ENCODE measurements around the gene NCAM1.

NCAM1 gene

GRCh38 chr11:113075586-113076095, 114.4 kb downstream of the NCAM1 start:
- H3K4me3 ChIP-seq (ENCODE audit: low read depth, low read length), result no peak overlapping the region
- peaks cover 2% of the 10 kb centered on the region for H3K27me3 ChIP-seq (ENCODE audit: control insufficient read depth, insufficient read depth, low read length)
- no peaks in the 10 kb centered on the region for H3K9me3 ChIP-seq (ENCODE audit: control insufficient read depth, insufficient read depth, low read length)
- H3K9ac ChIP-seq (ENCODE audit: low read depth, low read length), result no peak overlapping the region
- H3K4me1 ChIP-seq (ENCODE audit: control insufficient read depth, insufficient read depth, low read length), result no peaks in the 10 kb centered on the region
- no peaks in the 10 kb centered on the region for H3K36me3 ChIP-seq (ENCODE audit: control insufficient read depth, insufficient read depth, low read length)

DNA sequence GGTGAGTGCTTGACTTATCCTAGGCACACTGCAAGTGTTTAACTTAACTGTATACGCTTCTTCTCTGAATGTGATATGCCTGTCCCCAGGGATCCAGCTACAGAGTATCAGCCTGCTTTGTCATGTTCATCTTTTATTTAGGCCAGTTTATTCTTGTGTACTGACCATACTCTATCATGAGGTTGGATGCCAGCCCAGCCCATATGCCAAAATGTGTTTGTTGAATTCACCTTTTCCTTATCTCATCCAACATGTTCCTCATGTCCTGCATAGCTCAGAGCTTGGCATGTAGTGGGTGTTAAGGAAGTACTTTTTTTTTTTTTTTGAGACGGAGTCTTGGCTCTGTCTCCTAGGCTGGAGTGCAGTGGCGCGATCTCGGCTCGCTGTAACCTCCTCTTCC, 116.2 kb downstream of the NCAM1 start:
- Histone ChIP-seq H3K9ac (ENCODE audit: low read depth, low read length) (no peak overlapping the region), H3K9me3 (ENCODE audit: control insufficient read depth, insufficient read depth, low read length) (no peaks in the 10 kb centered on the region), H3K4me1 (ENCODE audit: control insufficient read depth, insufficient read depth, low read length) (no peaks in the 10 kb centered on the region), H3K36me3 (ENCODE audit: control insufficient read depth, insufficient read depth, low read length) (no peaks in the 10 kb centered on the region), H3K4me3 (ENCODE audit: low read depth, low read length) (no peak overlapping the region), H3K27me3 (ENCODE audit: control insufficient read depth, insufficient read depth, low read length) (peaks cover 2% of the 10 kb centered on the region)

DNA sequence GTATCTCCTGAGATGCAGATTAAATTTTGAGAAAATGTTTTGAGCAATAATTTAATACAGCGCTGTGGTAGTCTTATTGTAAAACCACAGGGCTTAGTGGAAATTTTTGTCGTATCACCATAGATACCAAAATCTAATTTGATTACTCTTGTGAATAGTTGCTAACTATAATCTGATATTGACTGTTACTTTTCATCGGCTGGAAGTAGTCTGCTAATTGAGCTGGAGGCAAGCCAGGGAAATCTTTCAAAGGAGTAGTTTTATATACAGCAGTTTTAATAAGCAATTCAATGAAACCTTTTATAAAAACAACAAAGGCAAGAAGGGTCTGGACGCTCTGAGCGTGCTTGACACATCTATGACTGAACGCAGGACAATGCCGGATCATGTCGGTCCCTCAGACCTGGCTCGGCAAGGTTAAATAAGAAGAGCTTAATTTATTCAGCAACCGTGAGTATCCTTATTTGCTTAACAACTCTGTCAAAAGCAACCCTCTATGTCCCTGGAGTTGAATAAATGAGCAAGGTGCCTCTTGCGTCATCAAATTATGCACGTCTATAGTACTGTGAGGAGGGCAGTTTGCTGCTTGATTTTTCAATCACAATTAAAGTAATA, 121.2 kb downstream of the NCAM1 start:
- H3K9ac ChIP-seq (ENCODE audit: low read depth, low read length), result no peak overlapping the region
- H3K4me3 ChIP-seq (ENCODE audit: low read depth, low read length), result no peak overlapping the region
- H3K4me1 ChIP-seq (ENCODE audit: control insufficient read depth, insufficient read depth, low read length), result no peaks in the 10 kb centered on the region
- H3K36me3 ChIP-seq (ENCODE audit: control insufficient read depth, insufficient read depth, low read length), result no peaks in the 10 kb centered on the region
- H3K27me3 ChIP-seq (ENCODE audit: control insufficient read depth, insufficient read depth, low read length), result peaks cover 30% of the 10 kb centered on the region
- H3K9me3 ChIP-seq (ENCODE audit: control insufficient read depth, insufficient read depth, low read length), result no peaks in the 10 kb centered on the region

DNA sequence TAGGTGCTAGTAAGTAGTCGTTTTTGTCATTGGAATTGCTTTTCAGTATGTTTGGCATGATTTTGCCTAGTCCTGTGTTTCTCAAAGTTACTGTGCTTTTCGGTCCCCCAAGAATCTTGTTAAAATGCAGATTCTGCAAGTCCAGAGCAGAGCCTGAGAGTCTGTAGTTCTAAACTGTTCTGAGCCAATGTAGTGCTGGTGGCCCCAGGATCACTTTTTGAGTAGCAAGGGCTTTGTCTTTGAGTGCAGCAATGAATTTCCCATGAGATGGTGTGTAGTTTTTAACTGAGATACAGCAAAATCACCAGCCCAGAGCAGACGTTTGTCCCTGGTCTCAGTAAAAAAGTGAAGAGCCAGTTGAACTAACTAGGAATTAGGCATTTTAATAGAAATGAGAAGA, 122.4 kb downstream of the NCAM1 start:
- no peak overlapping the region for H3K9ac ChIP-seq (ENCODE audit: low read depth, low read length)
- H3K27me3 ChIP-seq (ENCODE audit: control insufficient read depth, insufficient read depth, low read length), result peaks cover 30% of the 10 kb centered on the region
- no peak overlapping the region for H3K4me3 ChIP-seq (ENCODE audit: low read depth, low read length)
- H3K9me3 ChIP-seq (ENCODE audit: control insufficient read depth, insufficient read depth, low read length), result no peaks in the 10 kb centered on the region
- no peaks in the 10 kb centered on the region for H3K36me3 ChIP-seq (ENCODE audit: control insufficient read depth, insufficient read depth, low read length)
- peaks cover 3% of the 10 kb centered on the region for H3K4me1 ChIP-seq (ENCODE audit: control insufficient read depth, insufficient read depth, low read length)

GRCh38 chr11:113084297-113084696, 123.1 kb downstream of the NCAM1 start:
- Histone ChIP-seq H3K36me3 (ENCODE audit: control insufficient read depth, insufficient read depth, low read length) (no peaks in the 10 kb centered on the region), H3K9me3 (ENCODE audit: control insufficient read depth, insufficient read depth, low read length) (no peaks in the 10 kb centered on the region), H3K4me1 (ENCODE audit: control insufficient read depth, insufficient read depth, low read length) (peaks cover 3% of the 10 kb centered on the region), H3K9ac (ENCODE audit: low read depth, low read length) (no peak overlapping the region), H3K4me3 (ENCODE audit: low read depth, low read length) (no peak overlapping the region), H3K27me3 (ENCODE audit: control insufficient read depth, insufficient read depth, low read length) (peaks cover 32% of the 10 kb centered on the region)

GRCh38 chr11:113085446-113085845, 124.2 kb downstream of the NCAM1 start:
- peaks cover 3% of the 10 kb centered on the region for H3K4me1 ChIP-seq (ENCODE audit: control insufficient read depth, insufficient read depth, low read length)
- no peaks in the 10 kb centered on the region for H3K36me3 ChIP-seq (ENCODE audit: control insufficient read depth, insufficient read depth, low read length)
- H3K27me3 ChIP-seq (ENCODE audit: control insufficient read depth, insufficient read depth, low read length), result peaks cover 35% of the 10 kb centered on the region
- no peaks in the 10 kb centered on the region for H3K9me3 ChIP-seq (ENCODE audit: control insufficient read depth, insufficient read depth, low read length)
- no peak overlapping the region for H3K9ac ChIP-seq (ENCODE audit: low read depth, low read length)
- H3K4me3 ChIP-seq (ENCODE audit: low read depth, low read length), result no peak overlapping the region

GRCh38 chr11:113087706-113088105, 126.5 kb downstream of the NCAM1 start:
- Histone ChIP-seq H3K27me3 (ENCODE audit: control insufficient read depth, insufficient read depth, low read length) (peaks cover 41% of the 10 kb centered on the region), H3K9me3 (ENCODE audit: control insufficient read depth, insufficient read depth, low read length) (no peaks in the 10 kb centered on the region), H3K36me3 (ENCODE audit: control insufficient read depth, insufficient read depth, low read length) (no peaks in the 10 kb centered on the region), H3K9ac (ENCODE audit: low read depth, low read length) (no peak overlapping the region), H3K4me1 (ENCODE audit: control insufficient read depth, insufficient read depth, low read length) (peaks cover 3% of the 10 kb centered on the region), H3K4me3 (ENCODE audit: low read depth, low read length) (no peak overlapping the region)

GRCh38 chr11:113090716-113091480, 129.7 kb downstream of the NCAM1 start:
- Histone ChIP-seq H3K27me3 (ENCODE audit: control insufficient read depth, insufficient read depth, low read length) (peaks cover 24% of the 10 kb centered on the region), H3K36me3 (ENCODE audit: control insufficient read depth, insufficient read depth, low read length) (no peaks in the 10 kb centered on the region), H3K4me1 (ENCODE audit: control insufficient read depth, insufficient read depth, low read length) (peaks cover 3% of the 10 kb centered on the region), H3K9me3 (ENCODE audit: control insufficient read depth, insufficient read depth, low read length) (no peaks in the 10 kb centered on the region), H3K9ac (ENCODE audit: low read depth, low read length) (no peak overlapping the region), H3K4me3 (ENCODE audit: low read depth, low read length) (no peak overlapping the region)

- H3K9me3 ChIP-seq (ENCODE audit: control insufficient read depth, insufficient read depth, low read length), result no peaks in the 10 kb centered on the region
- no peak overlapping the region for H3K4me3 ChIP-seq (ENCODE audit: low read depth, low read length)
- H3K9ac ChIP-seq (ENCODE audit: low read depth, low read length), result no peak overlapping the region
- no peaks in the 10 kb centered on the region for H3K36me3 ChIP-seq (ENCODE audit: control insufficient read depth, insufficient read depth, low read length)
- H3K27me3 ChIP-seq (ENCODE audit: control insufficient read depth, insufficient read depth, low read length), result peaks cover 19% of the 10 kb centered on the region
- H3K4me1 ChIP-seq (ENCODE audit: control insufficient read depth, insufficient read depth, low read length), result peaks cover 3% of the 10 kb centered on the region
These were observed 130.2 kb downstream of the NCAM1 start for GRCh38 chr11:113091481-113091780.

DNA sequence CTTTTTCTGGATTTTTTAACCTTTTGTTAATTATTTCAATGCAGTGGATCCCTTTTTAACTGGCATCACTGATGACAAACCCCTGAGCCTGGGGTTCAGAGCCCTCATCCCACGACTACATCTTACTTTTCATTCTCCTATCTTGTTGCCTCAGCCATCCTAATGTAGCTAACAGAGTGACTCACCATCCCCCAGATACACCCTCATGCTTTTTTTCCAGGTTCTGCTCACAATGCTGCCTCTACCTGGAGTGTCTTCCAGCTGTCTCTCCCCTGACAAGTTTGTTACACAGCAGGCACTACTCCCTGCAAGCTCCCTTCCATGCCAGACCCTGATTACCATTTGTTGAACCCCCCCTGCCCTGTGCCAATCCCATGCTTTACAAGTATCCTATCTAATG, 135.4 kb downstream of the NCAM1 start:
- no peak overlapping the region for H3K9ac ChIP-seq (ENCODE audit: low read depth, low read length)
- H3K27me3 ChIP-seq (ENCODE audit: control insufficient read depth, insufficient read depth, low read length), result no peaks in the 10 kb centered on the region
- no peaks in the 10 kb centered on the region for H3K36me3 ChIP-seq (ENCODE audit: control insufficient read depth, insufficient read depth, low read length)
- no peak overlapping the region for H3K4me3 ChIP-seq (ENCODE audit: low read depth, low read length)
- no peaks in the 10 kb centered on the region for H3K9me3 ChIP-seq (ENCODE audit: control insufficient read depth, insufficient read depth, low read length)
- H3K4me1 ChIP-seq (ENCODE audit: control insufficient read depth, insufficient read depth, low read length), result no peaks in the 10 kb centered on the region

GRCh38 chr11:113103932-113104690, 142.9 kb downstream of the NCAM1 start:
- Histone ChIP-seq H3K36me3 (ENCODE audit: control insufficient read depth, insufficient read depth, low read length) (no peaks in the 10 kb centered on the region), H3K9me3 (ENCODE audit: control insufficient read depth, insufficient read depth, low read length) (no peaks in the 10 kb centered on the region), H3K9ac (ENCODE audit: low read depth, low read length) (no peak overlapping the region), H3K27me3 (ENCODE audit: control insufficient read depth, insufficient read depth, low read length) (no peaks in the 10 kb centered on the region), H3K4me3 (ENCODE audit: low read depth, low read length) (no peak overlapping the region), H3K4me1 (ENCODE audit: control insufficient read depth, insufficient read depth, low read length) (peaks cover 2% of the 10 kb centered on the region)
